Prostate gland (tissue), 2 donors: Measurements from ENCODE around the gene PRDM16. TPM values are rescaled to one million over a fixed set of nuclear protein-coding genes. Genes with fewer than 3 reads are reported as not detected.

ENCODE experiments used
- DNase-seq: peaks from one replicate; pipeline ENCODE4 v3.0.0-alpha.2; 2019; ENCODE audit warnings: low spot score
- H3K27ac ChIP-seq, 2 donors: fragments of 200-600 bp; sonication (generic); 2 replicates each; pipeline ENCODE4 v1.5.1; 2017 to 2019
- H3K27me3 ChIP-seq: fragments of 200-600 bp; sonication (generic); replicated peaks from 2 replicates; pipeline ENCODE4 v1.5.1; 2019; ENCODE audit not compliant: insufficient read depth
- H3K36me3 ChIP-seq, 2 donors: fragments of 200-600 bp; sonication (generic); 1 replicate in 1 of 2; 2 replicates in 1 of 2; pipeline versions ENCODE4 v1.5.1 to v1.8.1; 2017 to 2019
- H3K4me1 ChIP-seq: fragments of 200-600 bp; sonication (generic); replicated peaks from 2 replicates; pipeline ENCODE4 v1.5.1; 2019
- H3K4me3 ChIP-seq, 2 donors: fragments of 200-600 bp; sonication (generic); 2 replicates each; pipeline ENCODE4 v1.5.1; 2017 to 2019
- H3K9me3 ChIP-seq: fragments of 200-600 bp; sonication (generic); 2 replicates; pipeline ENCODE4 v1.5.1; 2017
- POLR2A ChIP-seq: fragments of 450-650 bp; IDR thresholded peaks from one replicate; pipeline ENCODE4 v1.6.1; 2016; ENCODE audit warnings: antibody characterized with exemption, mild to moderate bottlenecking
- POLR2AphosphoS5 ChIP-seq: sonication (generic); formaldehyde crosslinking; IDR thresholded peaks from one replicate; pipeline ENCODE4 v1.6.1; 2017; ENCODE audit warnings: antibody characterized with exemption
- WGBS: methylation state at CpG from one replicate; pipeline ENCODE4 v1.1.5; 2018; 5-methylcytosine and 5-hydroxymethylcytosine counted together
- intact Hi-C: fragments of 100-400 bp; cut with DNase I; formaldehyde crosslinking; loops from one replicate; pipeline ENCODE4 v1.14.2; 2022
- total RNA-seq, 2 donors: library from RNA; depleted of rRNA; stranded (reverse); fragments of >200 nt; gene quantifications; one replicate each; pipeline ENCODE4 v1.1.0, GENCODE V29; 2016
- TF ChIP-seq, protein P1 (sequence below), 4 experiments: fragments of 200-600 bp in 2 of 4; fragments of 450-650 bp in 2 of 4; sonication (generic) in 2 of 4; IDR thresholded peaks; 1 replicate in 3 of 4; 2 replicates in 1 of 4; pipeline ENCODE4 v1.5.1; 2016 to 2019; ENCODE audit warnings: antibody characterized with exemption in 4 of 4, mild to moderate bottlenecking in 2 of 4, moderate library complexity in 2 of 4

PRDM16 gene
- total RNA-seq, 2 donors from 2014 or later = 0.23 to 6.5 TPM

DNA sequence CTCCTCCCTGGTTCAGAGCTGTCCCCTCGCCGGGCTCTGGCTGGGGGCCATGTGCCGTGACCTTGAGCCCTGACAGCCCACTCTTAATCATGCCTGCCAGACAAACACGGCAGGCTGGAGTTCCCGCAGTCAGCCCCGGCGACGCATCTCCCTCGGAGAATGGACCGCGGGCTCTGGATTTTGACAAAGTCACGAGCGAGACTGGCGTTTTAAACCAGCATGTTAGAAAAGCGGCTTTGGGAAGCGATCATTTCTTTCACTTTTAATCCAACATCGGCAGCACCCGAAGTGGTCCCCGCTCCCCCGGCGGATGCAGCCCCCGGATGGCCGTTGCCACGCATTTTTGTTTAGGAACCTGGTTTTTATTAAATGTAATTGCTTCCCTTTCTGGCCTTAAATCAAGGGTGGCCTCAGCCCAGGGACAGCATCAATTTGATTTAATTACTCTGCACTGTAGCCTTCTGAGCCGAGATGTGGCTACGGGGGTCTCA, 70.9 kb downstream of the PRDM16 start:
- peaks cover 15% of the 10 kb centered on the region for H3K27me3 ChIP-seq
- H3K36me3 ChIP-seq = no peaks in the 10 kb centered on the region
- no peaks in the 10 kb centered on the region for H3K9me3 ChIP-seq
- no peak for DNase-seq
- TF ChIP-seq, protein P1, sequence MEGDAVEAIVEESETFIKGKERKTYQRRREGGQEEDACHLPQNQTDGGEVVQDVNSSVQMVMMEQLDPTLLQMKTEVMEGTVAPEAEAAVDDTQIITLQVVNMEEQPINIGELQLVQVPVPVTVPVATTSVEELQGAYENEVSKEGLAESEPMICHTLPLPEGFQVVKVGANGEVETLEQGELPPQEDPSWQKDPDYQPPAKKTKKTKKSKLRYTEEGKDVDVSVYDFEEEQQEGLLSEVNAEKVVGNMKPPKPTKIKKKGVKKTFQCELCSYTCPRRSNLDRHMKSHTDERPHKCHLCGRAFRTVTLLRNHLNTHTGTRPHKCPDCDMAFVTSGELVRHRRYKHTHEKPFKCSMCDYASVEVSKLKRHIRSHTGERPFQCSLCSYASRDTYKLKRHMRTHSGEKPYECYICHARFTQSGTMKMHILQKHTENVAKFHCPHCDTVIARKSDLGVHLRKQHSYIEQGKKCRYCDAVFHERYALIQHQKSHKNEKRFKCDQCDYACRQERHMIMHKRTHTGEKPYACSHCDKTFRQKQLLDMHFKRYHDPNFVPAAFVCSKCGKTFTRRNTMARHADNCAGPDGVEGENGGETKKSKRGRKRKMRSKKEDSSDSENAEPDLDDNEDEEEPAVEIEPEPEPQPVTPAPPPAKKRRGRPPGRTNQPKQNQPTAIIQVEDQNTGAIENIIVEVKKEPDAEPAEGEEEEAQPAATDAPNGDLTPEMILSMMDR (IDR thresholded peaks at IDR 0.05) = no peak
- TF ChIP-seq POLR2AphosphoS5 = no peak
- no peak for TF ChIP-seq POLR2A
- 10% methylated on average over 26 of the region's 26 CpGs for WGBS
- no peaks in the 10 kb centered on the region for H3K4me1 ChIP-seq
- intact Hi-C loops = no loop called here
- no peak overlapping the region for H3K4me3 ChIP-seq
- H3K27ac ChIP-seq = no peak overlapping the region

DNA sequence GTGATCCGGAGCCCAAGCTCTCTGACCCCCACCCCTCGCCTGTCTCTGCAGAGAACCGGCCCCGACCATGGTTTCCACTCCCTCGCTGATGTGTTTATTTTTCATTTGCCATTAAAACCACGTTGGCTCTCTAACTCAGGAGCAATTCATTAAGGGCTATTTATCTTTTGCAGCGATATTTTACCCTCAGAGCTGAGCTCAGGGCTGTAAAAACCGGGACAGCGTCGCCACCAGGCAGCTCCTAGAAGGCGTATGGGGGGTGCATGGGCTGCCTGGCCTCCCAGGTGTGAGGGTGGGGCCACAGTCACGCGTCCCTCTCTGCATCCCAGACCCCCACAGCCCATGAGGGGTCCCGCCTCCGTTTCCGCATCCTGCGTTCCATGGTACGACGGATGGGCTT, 71.4 kb downstream of the PRDM16 start:
- intact Hi-C loops = no loop called here
- Histone ChIP-seq H3K4me1 (no peaks in the 10 kb centered on the region), H3K4me3 (no peak overlapping the region), H3K9me3 (no peaks in the 10 kb centered on the region), H3K27ac (no peak overlapping the region), H3K36me3 (no peaks in the 10 kb centered on the region), H3K27me3 (peaks cover 15% of the 10 kb centered on the region)
- no peak for DNase-seq
- no peak for TF ChIP-seq POLR2A
- TF ChIP-seq, protein P1 (IDR thresholded peaks at IDR 0.05) = no peak
- no peak for TF ChIP-seq POLR2AphosphoS5
- WGBS = 30% methylated on average over 19 of the region's 19 CpGs

- Histone ChIP-seq H3K36me3 (no peaks in the 10 kb centered on the region), H3K27ac (no peak overlapping the region), H3K27me3 (peaks cover 15% of the 10 kb centered on the region), H3K9me3 (no peaks in the 10 kb centered on the region), H3K4me1 (no peaks in the 10 kb centered on the region), H3K4me3 (no peak overlapping the region)
- DNase-seq = no peak
- TF ChIP-seq POLR2A (no peak), POLR2AphosphoS5 (no peak)
- TF ChIP-seq, protein P1 (IDR thresholded peaks at IDR 0.05) = no peak
- 87% methylated on average over 13 of the region's 13 CpGs for WGBS
- intact Hi-C loops = no loop called here
Measured at GRCh38 chr1:3141129-3141528, 72.1 kb downstream of the PRDM16 start.

DNA sequence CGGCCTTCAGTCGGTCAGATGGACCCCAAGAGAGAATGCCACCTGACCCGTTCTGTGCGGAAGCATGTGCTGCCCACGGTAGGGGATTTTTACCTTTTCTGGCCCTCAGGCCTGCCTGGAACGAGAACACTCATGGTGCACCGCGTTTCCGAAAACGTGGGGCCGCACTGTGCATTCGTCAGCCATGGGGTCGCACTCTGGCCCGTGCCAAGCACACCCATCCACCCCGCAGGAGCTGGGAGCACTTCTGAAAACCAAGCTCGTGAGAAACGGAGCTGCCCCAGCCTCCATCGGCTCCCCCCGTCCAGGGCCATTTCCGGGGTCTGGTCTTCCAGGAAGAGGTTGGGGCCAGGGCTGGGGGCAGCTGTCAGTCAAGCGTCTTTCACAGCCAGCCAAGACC, 72.8 kb downstream of the PRDM16 start:
- no peak for TF ChIP-seq POLR2AphosphoS5
- TF ChIP-seq POLR2A = no peak
- TF ChIP-seq, protein P1 (IDR thresholded peaks at IDR 0.05) = no peak
- no peaks in the 10 kb centered on the region for H3K4me1 ChIP-seq
- no peak overlapping the region for H3K4me3 ChIP-seq
- 71% methylated on average over 21 of the region's 21 CpGs for WGBS
- no peaks in the 10 kb centered on the region for H3K9me3 ChIP-seq
- H3K27ac ChIP-seq = no peak overlapping the region
- H3K27me3 ChIP-seq = peaks cover 15% of the 10 kb centered on the region
- DNase-seq = no peak
- intact Hi-C loops = no loop called here
- H3K36me3 ChIP-seq = no peaks in the 10 kb centered on the region

GRCh38 chr1:3142236-3142635, 73.2 kb downstream of the PRDM16 start:
- 56% methylated on average over 17 of the region's 17 CpGs for WGBS
- Histone ChIP-seq H3K36me3 (no peaks in the 10 kb centered on the region), H3K27me3 (peaks cover 15% of the 10 kb centered on the region)

More at GRCh38 chr1:3142236-3142635, 73.2 kb downstream of the PRDM16 start:
- H3K27ac ChIP-seq = no peak overlapping the region
- no peaks in the 10 kb centered on the region for H3K9me3 ChIP-seq
- no peak overlapping the region for H3K4me3 ChIP-seq
- TF ChIP-seq POLR2AphosphoS5 (no peak), POLR2A (no peak)
- TF ChIP-seq, protein P1 (IDR thresholded peaks at IDR 0.05) = no peak
- intact Hi-C loops = no loop called here
- no peak for DNase-seq
- no peaks in the 10 kb centered on the region for H3K4me1 ChIP-seq
